ENCODE results near the gene MAN2A1. TPM values are rescaled to one million over a fixed set of nuclear protein-coding genes. Genes with fewer than 3 reads are reported as not detected.

Gene MAN2A1
- total RNA-seq, 1 donor from 2014 or later: 83.6 TPM

DNA sequence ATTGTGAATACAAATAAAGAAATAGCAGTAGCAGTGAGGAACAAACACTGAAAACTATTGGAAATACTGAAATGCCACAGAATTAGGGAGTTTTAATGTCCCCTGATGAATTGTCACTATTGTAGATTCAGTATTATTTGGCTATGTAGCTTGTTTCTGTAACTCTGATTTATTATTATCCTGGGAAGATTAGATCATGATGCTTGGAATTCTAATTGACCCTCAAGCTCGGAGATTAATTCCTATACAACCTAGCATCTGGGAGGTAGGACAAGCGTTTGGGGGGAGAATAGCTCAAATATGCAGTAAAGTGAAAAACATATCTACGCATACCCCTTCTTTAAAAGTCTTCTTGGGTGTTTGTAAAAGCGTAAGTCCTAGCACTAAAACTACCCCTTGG is 15.1 kb upstream of the MAN2A1 start:
- H3K9me3 Mint-ChIP-seq (ENCODE audit: unreplicated experiment): no peaks in the 10 kb centered on the region
- TF ChIP-seq, protein P1, sequence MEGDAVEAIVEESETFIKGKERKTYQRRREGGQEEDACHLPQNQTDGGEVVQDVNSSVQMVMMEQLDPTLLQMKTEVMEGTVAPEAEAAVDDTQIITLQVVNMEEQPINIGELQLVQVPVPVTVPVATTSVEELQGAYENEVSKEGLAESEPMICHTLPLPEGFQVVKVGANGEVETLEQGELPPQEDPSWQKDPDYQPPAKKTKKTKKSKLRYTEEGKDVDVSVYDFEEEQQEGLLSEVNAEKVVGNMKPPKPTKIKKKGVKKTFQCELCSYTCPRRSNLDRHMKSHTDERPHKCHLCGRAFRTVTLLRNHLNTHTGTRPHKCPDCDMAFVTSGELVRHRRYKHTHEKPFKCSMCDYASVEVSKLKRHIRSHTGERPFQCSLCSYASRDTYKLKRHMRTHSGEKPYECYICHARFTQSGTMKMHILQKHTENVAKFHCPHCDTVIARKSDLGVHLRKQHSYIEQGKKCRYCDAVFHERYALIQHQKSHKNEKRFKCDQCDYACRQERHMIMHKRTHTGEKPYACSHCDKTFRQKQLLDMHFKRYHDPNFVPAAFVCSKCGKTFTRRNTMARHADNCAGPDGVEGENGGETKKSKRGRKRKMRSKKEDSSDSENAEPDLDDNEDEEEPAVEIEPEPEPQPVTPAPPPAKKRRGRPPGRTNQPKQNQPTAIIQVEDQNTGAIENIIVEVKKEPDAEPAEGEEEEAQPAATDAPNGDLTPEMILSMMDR (IDR thresholded peaks at IDR 0.05; ENCODE audit: unreplicated experiment): no peak
- no peak overlapping the region for H3K27ac Mint-ChIP-seq (ENCODE audit: unreplicated experiment)
- H3K36me3 Mint-ChIP-seq (ENCODE audit: low read depth, unreplicated experiment): no peaks in the 10 kb centered on the region
- H3K27me3 Mint-ChIP-seq (ENCODE audit: unreplicated experiment): no peaks in the 10 kb centered on the region
- no peak overlapping the region for H3K4me3 Mint-ChIP-seq (ENCODE audit: unreplicated experiment)
- no peaks in the 10 kb centered on the region for H3K4me1 Mint-ChIP-seq (ENCODE audit: unreplicated experiment)
- no peak for DNase-seq (ENCODE audit: low spot score)

GRCh38 chr5:109676920-109677319 is 12.8 kb upstream of the MAN2A1 start:
- Mint-ChIP-seq H3K9me3 (ENCODE audit: unreplicated experiment) (no peaks in the 10 kb centered on the region), H3K36me3 (ENCODE audit: low read depth, unreplicated experiment) (no peaks in the 10 kb centered on the region), H3K27ac (ENCODE audit: unreplicated experiment) (no peak overlapping the region), H3K4me3 (ENCODE audit: unreplicated experiment) (no peak overlapping the region), H3K27me3 (ENCODE audit: unreplicated experiment) (no peaks in the 10 kb centered on the region), H3K4me1 (ENCODE audit: unreplicated experiment) (no peaks in the 10 kb centered on the region)
- TF ChIP-seq, protein P1 (IDR thresholded peaks at IDR 0.05; ENCODE audit: unreplicated experiment): no peak
- DNase-seq (ENCODE audit: low spot score): no peak

DNA sequence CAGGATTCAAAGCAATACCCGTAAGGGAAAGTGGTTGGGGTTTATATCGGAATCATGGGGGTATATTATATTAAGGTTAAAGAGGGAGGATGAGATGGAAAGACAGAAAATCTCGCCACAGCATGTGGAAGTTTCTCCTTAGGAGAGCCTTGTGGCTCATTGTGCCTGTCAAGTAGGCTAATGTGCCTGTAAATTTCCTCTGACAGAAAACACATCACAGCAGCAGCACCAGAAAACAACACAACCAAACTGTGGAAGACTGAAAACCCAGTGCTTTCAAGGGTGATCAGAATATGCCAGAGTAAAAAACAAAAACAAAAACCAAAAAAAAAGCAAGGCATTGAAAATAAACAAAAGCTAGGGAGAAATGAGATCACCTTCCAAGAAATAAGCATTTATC is 11.3 kb upstream of the MAN2A1 start:
- Mint-ChIP-seq H3K27me3 (ENCODE audit: unreplicated experiment) (no peaks in the 10 kb centered on the region), H3K27ac (ENCODE audit: unreplicated experiment) (no peak overlapping the region), H3K4me1 (ENCODE audit: unreplicated experiment) (no peaks in the 10 kb centered on the region), H3K9me3 (ENCODE audit: unreplicated experiment) (no peaks in the 10 kb centered on the region), H3K36me3 (ENCODE audit: low read depth, unreplicated experiment) (no peaks in the 10 kb centered on the region), H3K4me3 (ENCODE audit: unreplicated experiment) (no peak overlapping the region)
- DNase-seq (ENCODE audit: low spot score): no peak
- TF ChIP-seq, protein P1 (IDR thresholded peaks at IDR 0.05; ENCODE audit: unreplicated experiment): no peak

- H3K9me3 Mint-ChIP-seq (ENCODE audit: unreplicated experiment): no peaks in the 10 kb centered on the region
- DNase-seq (ENCODE audit: low spot score): no peak
- H3K27ac Mint-ChIP-seq (ENCODE audit: unreplicated experiment): no peak overlapping the region
- no peaks in the 10 kb centered on the region for H3K4me1 Mint-ChIP-seq (ENCODE audit: unreplicated experiment)
- H3K4me3 Mint-ChIP-seq (ENCODE audit: unreplicated experiment): no peak overlapping the region
- TF ChIP-seq, protein P1 (IDR thresholded peaks at IDR 0.05; ENCODE audit: unreplicated experiment): no peak
- no peaks in the 10 kb centered on the region for H3K27me3 Mint-ChIP-seq (ENCODE audit: unreplicated experiment)
- H3K36me3 Mint-ChIP-seq (ENCODE audit: low read depth, unreplicated experiment): no peaks in the 10 kb centered on the region
Observed at GRCh38 chr5:109681763-109682162, 8.0 kb upstream of the MAN2A1 start.

DNA sequence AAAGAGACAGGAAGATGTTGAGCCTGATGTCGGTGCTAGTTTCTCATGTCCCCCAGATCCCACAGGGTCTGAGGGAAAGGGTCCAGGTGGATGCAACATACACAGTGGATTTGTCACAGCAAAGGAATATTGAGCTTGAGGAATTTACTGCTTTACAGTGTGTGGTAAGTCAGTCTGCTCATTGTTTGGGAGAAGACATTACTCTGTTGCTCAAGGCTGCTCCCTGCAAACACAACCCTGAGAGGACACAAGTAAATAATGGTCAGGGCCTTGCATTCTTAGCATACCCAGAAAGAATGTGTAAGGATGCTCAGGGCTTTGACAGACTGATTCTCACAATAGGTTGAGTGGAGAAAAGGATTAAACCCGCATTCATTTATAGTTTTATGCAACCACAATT is 7.3 kb upstream of the MAN2A1 start:
- Mint-ChIP-seq H3K27me3 (ENCODE audit: unreplicated experiment) (no peaks in the 10 kb centered on the region), H3K4me3 (ENCODE audit: unreplicated experiment) (no peak overlapping the region), H3K9me3 (ENCODE audit: unreplicated experiment) (no peaks in the 10 kb centered on the region), H3K27ac (ENCODE audit: unreplicated experiment) (no peak overlapping the region), H3K4me1 (ENCODE audit: unreplicated experiment) (no peaks in the 10 kb centered on the region), H3K36me3 (ENCODE audit: low read depth, unreplicated experiment) (no peaks in the 10 kb centered on the region)
- DNase-seq (ENCODE audit: low spot score): no peak
- TF ChIP-seq, protein P1 (IDR thresholded peaks at IDR 0.05; ENCODE audit: unreplicated experiment): no peak
